D721Med (cell line): ENCODE results near the gene PHLDA1.

Experiments used
- DNase-seq: peaks from one replicate; pipeline ENCODE4 v3.0.0; 2011; ENCODE audit warnings: low spot score; ENCODE audit not compliant: insufficient read length
- FAIRE-seq: peaks from 2 replicates; lab custom pipeline; 2011; peaks lifted over from hg19 to GRCh38; lab: Jason Lieb, UNC
- CTCF ChIP-seq: IDR thresholded peaks from 2 replicates; pipeline ENCODE4 v1.5.1; 2012; ENCODE audit warnings: mild to moderate bottlenecking, control low read depth; ENCODE audit not compliant: insufficient read depth; ENCODE audit errors: missing control alignments

PHLDA1 gene

GRCh38 chr12:76031081-76031413, 529 bp downstream of the PHLDA1 start:
- DNase-seq (no peak), FAIRE-seq (no peak)
- TF ChIP-seq CTCF: no peak

- TF ChIP-seq CTCF: no peak
- FAIRE-seq: no peak
- DNase-seq: no peak
Measured at GRCh38 chr12:76030341-76031080, 1.1 kb downstream of the PHLDA1 start.

GRCh38 chr12:76029982-76030340, 1.6 kb downstream of the PHLDA1 start:
- FAIRE-seq: no peak
- no peak for DNase-seq
- no peak for TF ChIP-seq CTCF

GRCh38 chr12:76028571-76029277, 2.9 kb downstream of the PHLDA1 start:
- no peak for FAIRE-seq
- no peak for TF ChIP-seq CTCF
- no peak for DNase-seq

GRCh38 chr12:76026643-76027063, 4.9 kb downstream of the PHLDA1 start:
- FAIRE-seq (no peak), DNase-seq (no peak)
- TF ChIP-seq CTCF: no peak

- DNase-seq: no peak
- no peak for TF ChIP-seq CTCF
- FAIRE-seq: no peak
Measured at GRCh38 chr12:76025601-76026575, 5.7 kb downstream of the PHLDA1 start.
